GM12801 (cell line): ENCODE results near the gene HOXA3.

Experiments
- CTCF ChIP-seq: IDR thresholded peaks from one replicate; pipeline ENCODE4 v1.5.1; 2011; ENCODE audit warnings: control low read depth; ENCODE audit not compliant: insufficient read length; ENCODE audit errors: extremely low read depth

HOXA3 gene

DNA sequence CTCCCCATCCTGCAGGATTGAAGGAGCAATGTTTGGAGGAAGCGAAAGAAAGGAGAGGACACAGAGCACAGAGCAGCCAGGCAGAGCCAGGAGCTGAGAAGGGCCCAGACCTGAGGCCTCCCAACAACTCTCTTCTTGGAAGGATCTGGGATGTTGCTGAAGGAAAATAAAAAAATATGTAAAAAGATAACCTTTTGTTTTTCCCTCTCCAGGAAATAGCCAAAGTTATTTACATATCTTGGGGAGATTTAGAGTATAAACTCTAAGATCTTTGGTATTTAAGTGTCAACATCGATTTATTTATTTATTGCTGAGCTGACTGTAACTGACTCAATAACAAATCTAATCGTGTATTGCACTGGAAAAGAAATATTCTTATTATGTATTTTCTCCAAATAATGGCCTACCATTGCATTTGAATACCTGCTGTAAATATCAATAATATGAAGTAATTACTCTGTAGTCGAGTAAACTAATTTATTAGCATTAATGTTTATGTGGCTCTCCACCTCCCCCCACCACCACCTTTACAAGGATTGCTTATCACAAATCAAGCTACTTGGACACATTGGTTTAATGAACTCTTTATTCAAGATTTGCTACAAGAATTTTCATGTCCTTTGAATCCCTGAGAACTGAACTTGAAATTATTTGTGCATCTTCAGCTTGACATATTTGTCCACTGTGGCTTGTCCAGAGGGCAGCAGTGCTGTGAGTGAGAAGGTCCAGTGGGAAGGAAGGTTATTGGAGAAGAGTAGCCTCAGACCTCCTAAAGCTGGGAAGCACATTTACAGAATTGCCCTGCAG, 34.5 kb upstream of the HOXA3 start:
- no peak for TF ChIP-seq CTCF

DNA sequence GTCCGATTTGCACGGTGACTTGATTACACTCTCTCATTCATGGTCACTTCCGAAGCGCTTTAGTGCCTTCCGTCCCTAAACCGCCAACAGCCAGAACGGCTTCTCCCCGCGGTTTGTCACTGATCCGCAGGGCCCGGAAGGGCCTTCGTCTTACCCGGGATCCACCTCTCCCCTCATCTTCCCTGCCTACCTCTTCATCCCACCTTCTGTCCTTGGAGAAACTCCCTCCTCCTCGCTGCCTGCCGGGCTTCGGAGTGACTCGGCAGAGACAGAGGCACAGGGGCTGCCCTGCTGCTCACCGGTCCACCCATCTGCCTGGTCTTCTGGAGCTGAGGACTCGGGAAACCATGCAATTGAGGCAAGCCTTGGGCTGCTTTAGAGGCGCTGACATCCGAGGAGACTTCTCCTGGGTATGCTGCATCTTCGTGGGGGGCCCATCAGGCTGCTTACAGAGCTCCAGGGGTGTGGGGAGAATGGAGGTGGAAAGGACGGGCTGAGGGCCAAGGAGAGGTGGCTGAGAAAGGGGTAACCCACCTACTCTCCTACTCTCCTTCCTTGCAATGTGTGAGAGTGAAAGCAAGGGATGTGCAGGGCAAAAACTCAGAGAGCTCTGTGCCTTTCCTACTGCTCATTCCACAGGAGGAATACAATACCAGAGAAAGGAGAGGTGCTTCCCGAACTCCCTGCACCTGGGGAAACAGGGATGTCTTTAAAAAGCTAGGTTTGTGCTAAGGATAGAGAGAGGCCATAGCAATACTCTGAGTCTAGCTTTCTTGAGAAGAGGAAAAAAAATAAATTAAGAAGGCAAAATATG, 33.7 kb upstream of the HOXA3 start:
- TF ChIP-seq CTCF, result no peak

GRCh38 chr7:27185013-27185853, 32.9 kb upstream of the HOXA3 start, which contains the start of gene HOXA11:
HOXA11 (minus strand) TSS chr7:27185232; CDS start chr7:27185144, 88 bp downstream.
- TF ChIP-seq CTCF, result no peak

- TF ChIP-seq CTCF, result no peak
These were observed 32.1 kb upstream of the HOXA3 start for GRCh38 chr7:27184337-27185012.

- no peak for TF ChIP-seq CTCF
These were observed 31.4 kb upstream of the HOXA3 start for GRCh38 chr7:27183682-27184336.

- no peak for TF ChIP-seq CTCF
These were observed 30.7 kb upstream of the HOXA3 start for GRCh38 chr7:27182861-27183681.
